GM19193 (cell line): ENCODE data around the gene TMEM132D.

Source experiments
- POLR2A ChIP-seq: IDR thresholded peaks from 4 replicates; pipeline ENCODE4 v1.6.1; 2011; ENCODE audit not compliant: insufficient read depth, insufficient read length; ENCODE audit errors: extremely low read depth

The TMEM132D gene

GRCh38 chr12:129589503-129589902 lies 314.3 kb downstream of the TMEM132D start:
- no peak for TF ChIP-seq POLR2A

GRCh38 chr12:129588142-129588541 lies 315.7 kb downstream of the TMEM132D start:
- TF ChIP-seq POLR2A, result no peak

- TF ChIP-seq POLR2A, result no peak
These were observed 318.5 kb downstream of the TMEM132D start for GRCh38 chr12:129585296-129585695.

- TF ChIP-seq POLR2A, result no peak
These were observed 323.9 kb downstream of the TMEM132D start for GRCh38 chr12:129579879-129580278.

GRCh38 chr12:129571901-129572494 lies 331.8 kb downstream of the TMEM132D start:
- TF ChIP-seq POLR2A, result no peak

GRCh38 chr12:129570796-129571400 lies 332.9 kb downstream of the TMEM132D start:
- TF ChIP-seq POLR2A, result no peak

- no peak for TF ChIP-seq POLR2A
These were observed 337.0 kb downstream of the TMEM132D start for GRCh38 chr12:129566800-129567199.

- no peak for TF ChIP-seq POLR2A
These were observed 339.1 kb downstream of the TMEM132D start for GRCh38 chr12:129564768-129565167.

GRCh38 chr12:129563266-129563665 lies 340.6 kb downstream of the TMEM132D start:
- TF ChIP-seq POLR2A, result no peak

- no peak for TF ChIP-seq POLR2A
These were observed 342.5 kb downstream of the TMEM132D start for GRCh38 chr12:129561304-129561703.

GRCh38 chr12:129559776-129560175 lies 344.0 kb downstream of the TMEM132D start:
- TF ChIP-seq POLR2A, result no peak

GRCh38 chr12:129558036-129558435 lies 345.8 kb downstream of the TMEM132D start:
- TF ChIP-seq POLR2A, result no peak

- TF ChIP-seq POLR2A, result no peak
These were observed 347.7 kb downstream of the TMEM132D start for GRCh38 chr12:129556082-129556481.

- no peak for TF ChIP-seq POLR2A
These were observed 350.7 kb downstream of the TMEM132D start for GRCh38 chr12:129552996-129553750.

- TF ChIP-seq POLR2A, result no peak
These were observed 352.4 kb downstream of the TMEM132D start for GRCh38 chr12:129551441-129551840.

- no peak for TF ChIP-seq POLR2A
These were observed 353.5 kb downstream of the TMEM132D start for GRCh38 chr12:129550353-129550752.
